Neuronal stem cell (in vitro differentiated cells): Measurements from ENCODE around the gene ZNF438.

ENCODE experiments used
- DNase-seq: peaks from one replicate; pipeline ENCODE4 v3.0.0-alpha.2; 2013; ENCODE audit warnings: low spot score
- H2AFZ ChIP-seq: one replicate; pipeline ENCODE4 v1.6.1; 2013; ENCODE audit warnings: mild to moderate bottlenecking, low read length, inconsistent platforms
- H2AK5ac ChIP-seq: 2 replicates; pipeline ENCODE4 v1.6.1; 2013; ENCODE audit warnings: low read depth, mild to moderate bottlenecking, inconsistent platforms, low read length, moderate library complexity, mixed read lengths
- H2BK120ac ChIP-seq: 2 replicates; pipeline ENCODE4 v1.6.1; 2013; ENCODE audit warnings: low read depth, mild to moderate bottlenecking, inconsistent platforms, low read length, moderate library complexity, mixed read lengths
- H2BK12ac ChIP-seq: one replicate; pipeline ENCODE4 v1.6.1; 2013; ENCODE audit warnings: low read length, inconsistent platforms
- H2BK15ac ChIP-seq: 2 replicates; pipeline ENCODE4 v1.6.1; 2013; ENCODE audit warnings: mild to moderate bottlenecking, low read length, inconsistent platforms, mixed read lengths
- H2BK5ac ChIP-seq: one replicate; pipeline ENCODE4 v1.6.1; 2013; ENCODE audit warnings: inconsistent platforms, mild to moderate bottlenecking, low read length, moderate library complexity
- H3K14ac ChIP-seq: one replicate; pipeline ENCODE4 v1.6.1; 2013; ENCODE audit warnings: low read length, inconsistent platforms
- H3K18ac ChIP-seq: 2 replicates; pipeline ENCODE4 v1.6.1; 2013; ENCODE audit warnings: low read length, inconsistent platforms
- H3K23ac ChIP-seq: 2 replicates; pipeline ENCODE4 v1.6.1; 2013; ENCODE audit warnings: low read depth, mild to moderate bottlenecking, mixed read lengths, low read length, inconsistent platforms; ENCODE audit not compliant: poor library complexity
- H3K27ac ChIP-seq: replicated peaks from 3 replicates; pipeline ENCODE4 v1.5.1; 2013; ENCODE audit warnings: low read length, inconsistent platforms
- H3K27me3 ChIP-seq, 3 experiments: 2 replicates each; pipeline ENCODE4 v1.6.1; 2013; ENCODE audit warnings: low read length in 3 of 3, mild to moderate bottlenecking in 2 of 3, inconsistent platforms in 1 of 3, low read depth in 1 of 3, mixed read lengths in 1 of 3, moderate library complexity in 1 of 3; ENCODE audit not compliant: control insufficient read depth in 3 of 3, insufficient read depth in 3 of 3
- H3K36me3 ChIP-seq, 2 donors: replicated peaks in 1 of 2; 2 replicates each; pipeline ENCODE4 v1.6.1; 2013; ENCODE audit warnings: low read length in 2 of 2; ENCODE audit not compliant: control insufficient read depth in 2 of 2, insufficient read depth in 2 of 2
- H3K4ac ChIP-seq: 2 replicates; pipeline ENCODE4 v1.6.1; 2013; ENCODE audit warnings: inconsistent platforms, mild to moderate bottlenecking, low read length, moderate library complexity
- H3K4me1 ChIP-seq, 2 donors: 1 replicate in 1 of 2; 2 replicates in 1 of 2; pipeline ENCODE4 v1.6.1; 2013; ENCODE audit warnings: low read length in 2 of 2, low read depth in 1 of 2; ENCODE audit not compliant: control insufficient read depth in 2 of 2, insufficient read depth in 1 of 2
- H3K4me2 ChIP-seq: one replicate; pipeline ENCODE4 v1.6.1; 2013; ENCODE audit warnings: mild to moderate bottlenecking, low read length, inconsistent platforms; ENCODE audit not compliant: insufficient read depth, poor library complexity, severe bottlenecking
- H3K4me3 ChIP-seq, 2 donors: 2 replicates each; pipeline ENCODE4 v1.5.1; 2013; ENCODE audit warnings: low read length in 2 of 2, mild to moderate bottlenecking in 2 of 2, inconsistent platforms in 1 of 2, moderate library complexity in 1 of 2
- H3K79me1 ChIP-seq: one replicate; pipeline ENCODE4 v1.6.1; 2013; ENCODE audit warnings: low read depth, mild to moderate bottlenecking, inconsistent platforms, low read length, moderate library complexity
- H3K9ac ChIP-seq: one replicate; pipeline ENCODE4 v1.6.1; 2013; ENCODE audit warnings: mild to moderate bottlenecking, low read depth, low read length, inconsistent platforms; ENCODE audit not compliant: poor library complexity
- H3K9me3 ChIP-seq, 2 donors: replicated peaks in 1 of 2; 2 replicates each; pipeline versions ENCODE3 to v1.6.1; 2013; ENCODE audit warnings: low read length in 2 of 2, mild to moderate bottlenecking in 2 of 2, inconsistent platforms in 1 of 2, low read depth in 1 of 2, mixed read lengths in 1 of 2, moderate library complexity in 1 of 2; ENCODE audit not compliant: control insufficient read depth in 2 of 2, insufficient read depth in 1 of 2
- H4K8ac ChIP-seq: one replicate; pipeline ENCODE4 v1.6.1; 2013; ENCODE audit warnings: low read depth, mild to moderate bottlenecking, inconsistent platforms, low read length, moderate library complexity
- H4K91ac ChIP-seq: one replicate; pipeline ENCODE4 v1.6.1; 2013; ENCODE audit warnings: low read length, low read depth, mild to moderate bottlenecking, inconsistent platforms; ENCODE audit not compliant: poor library complexity
- WGBS, 2 donors: extraction: QIAGEN DNeasy Blood & Tissue Kit; methylation state at CpG; one replicate each; pipeline ENCODE4 v1.1.7; 2013; ENCODE audit warnings: missing lambda C conversion rate in 2 of 2, mixed read lengths in 1 of 2; ENCODE audit not compliant: insufficient read length in 2 of 2, insufficient replicate concordance in 1 of 2; ENCODE audit errors: extremely low coverage in 2 of 2; 5-methylcytosine and 5-hydroxymethylcytosine counted together

The ZNF438 gene

GRCh38 chr10:31023558-31023957 lies 8.1 kb downstream of the ZNF438 start:
- DNase-seq = no peak
- Histone ChIP-seq H3K4me3 (no peak overlapping the region), H3K9me3 (no peaks in the 10 kb centered on the region)

GRCh38 chr10:31020209-31020608 lies 11.5 kb downstream of the ZNF438 start:
- no peak for DNase-seq
- Histone ChIP-seq H3K14ac (no peak overlapping the region), H3K18ac (no peak overlapping the region), H2AK5ac (no peak overlapping the region), H3K36me3 (no peaks in the 10 kb centered on the region), H3K4me2 (no peak overlapping the region), H2AFZ (no peak overlapping the region), H3K4me3 (no peak overlapping the region), H3K79me1 (no peaks in the 10 kb centered on the region), H2BK5ac (no peak overlapping the region), H2BK15ac (no peak overlapping the region), H2BK12ac (no peak overlapping the region), H4K91ac (no peak overlapping the region), H3K4me1 (peaks cover 0 to 5% of the 10 kb centered on the region in 2 donors), H4K8ac (no peak overlapping the region), H3K9ac (no peak overlapping the region), H3K27ac (no peak overlapping the region), H3K9me3 (no peaks in the 10 kb centered on the region), H2BK120ac (no peak overlapping the region), H3K4ac (no peak overlapping the region), H3K27me3 (no peaks in the 10 kb centered on the region), H3K23ac (no peak overlapping the region)
- WGBS, 2 donors = no CpG with 5 or more reads among the region's 5 CpGs

More at GRCh38 chr10:31023558-31023957, 8.1 kb downstream of the ZNF438 start:
- no CpG with 5 or more reads among the region's 5 CpGs for WGBS, 2 donors
- no peak overlapping the region for H2BK120ac ChIP-seq
- no peak overlapping the region for H2AK5ac ChIP-seq
- no peak overlapping the region for H3K23ac ChIP-seq
- H4K91ac ChIP-seq = no peak overlapping the region
- no peaks in the 10 kb centered on the region for H3K79me1 ChIP-seq
- H3K9ac ChIP-seq = no peak overlapping the region
- no peak overlapping the region for H2BK12ac ChIP-seq
- H2AFZ ChIP-seq = no peak overlapping the region
- no peaks in the 10 kb centered on the region for H3K27me3 ChIP-seq
- H3K27ac ChIP-seq = no peak overlapping the region
- no peak overlapping the region for H2BK15ac ChIP-seq
- H3K36me3 ChIP-seq = no peaks in the 10 kb centered on the region
- peaks cover 0 to 5% of the 10 kb centered on the region in 2 donors for H3K4me1 ChIP-seq
- H3K4ac ChIP-seq = no peak overlapping the region
- no peak overlapping the region for H4K8ac ChIP-seq
- no peak overlapping the region for H3K18ac ChIP-seq
- no peak overlapping the region for H2BK5ac ChIP-seq
- H3K4me2 ChIP-seq = no peak overlapping the region
- H3K14ac ChIP-seq = no peak overlapping the region

- Histone ChIP-seq H3K9ac (no peak overlapping the region), H4K91ac (no peak overlapping the region), H4K8ac (no peak overlapping the region), H3K4me2 (no peak overlapping the region), H2BK120ac (no peak overlapping the region), H3K79me1 (no peaks in the 10 kb centered on the region), H3K36me3 (no peaks in the 10 kb centered on the region), H3K4me3 (no peak overlapping the region), H3K14ac (no peak overlapping the region), H2BK15ac (no peak overlapping the region), H3K23ac (no peak overlapping the region), H3K9me3 (no peaks in the 10 kb centered on the region), H3K27me3 (no peaks in the 10 kb centered on the region), H3K27ac (peak overlapping the region; percentile 46), H3K4me1 (peaks cover 0 to 5% of the 10 kb centered on the region in 2 donors), H2BK5ac (no peak overlapping the region), H2AK5ac (no peak overlapping the region), H3K18ac (no peak overlapping the region), H2AFZ (no peak overlapping the region), H3K4ac (no peak overlapping the region), H2BK12ac (no peak overlapping the region)
- WGBS, 2 donors = no CpG with 5 or more reads among the region's 2 CpGs
- DNase-seq = no peak
Observed at GRCh38 chr10:31018962-31019361, 12.7 kb downstream of the ZNF438 start.

GRCh38 chr10:31018356-31018750 lies 13.3 kb downstream of the ZNF438 start:
- no peak overlapping the region for H3K4me2 ChIP-seq
- H3K18ac ChIP-seq = no peak overlapping the region
- no peak overlapping the region for H2BK5ac ChIP-seq
- no peaks in the 10 kb centered on the region for H3K36me3 ChIP-seq
- no peak overlapping the region for H4K91ac ChIP-seq
- H2BK15ac ChIP-seq = no peak overlapping the region
- H2AK5ac ChIP-seq = no peak overlapping the region
- H3K27me3 ChIP-seq = no peaks in the 10 kb centered on the region
- H2AFZ ChIP-seq = no peak overlapping the region
- H3K9ac ChIP-seq = no peak overlapping the region
- peaks cover 1 to 5% of the 10 kb centered on the region in 2 donors for H3K4me1 ChIP-seq
- no peak overlapping the region for H4K8ac ChIP-seq
- H3K4me3 ChIP-seq = no peak overlapping the region
- H3K79me1 ChIP-seq = no peaks in the 10 kb centered on the region
- no peaks in the 10 kb centered on the region for H3K9me3 ChIP-seq
- H3K14ac ChIP-seq = no peak overlapping the region
- H3K27ac ChIP-seq = peak overlapping the region; percentile 46
- no CpG with 5 or more reads among the region's 3 CpGs for WGBS, 2 donors
- no peak overlapping the region for H2BK12ac ChIP-seq
- DNase-seq = no peak
- no peak overlapping the region for H3K23ac ChIP-seq
- no peak overlapping the region for H3K4ac ChIP-seq
- no peak overlapping the region for H2BK120ac ChIP-seq
